ENCODE results near the gene NAGK. TPM values are rescaled to one million over a fixed set of nuclear protein-coding genes. Genes with fewer than 3 reads are reported as not detected.

The NAGK gene
- polyA plus RNA-seq, 3 donors: 546 to 789 (median 690) TPM

DNA sequence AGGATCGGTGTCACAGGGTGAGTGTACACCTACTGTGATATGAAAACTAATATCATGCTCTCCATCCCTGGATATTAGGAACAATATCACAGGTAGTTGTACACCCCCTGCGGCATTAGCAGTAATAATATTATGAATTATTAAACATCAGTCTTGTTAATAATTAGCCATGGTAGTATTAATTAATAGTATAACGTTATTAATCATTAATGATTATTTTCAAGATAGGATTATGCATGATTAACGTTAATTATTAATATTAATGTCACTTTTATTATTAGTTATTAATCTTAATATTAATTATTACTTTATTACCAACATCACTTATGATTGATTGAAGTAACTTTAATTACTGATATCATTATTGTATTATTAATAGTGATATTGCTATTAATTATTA lies 26.2 kb upstream of the NAGK start:
- intact Hi-C loops (cut with micrococcal nuclease): no loop called here
- TF ChIP-seq, protein P1, sequence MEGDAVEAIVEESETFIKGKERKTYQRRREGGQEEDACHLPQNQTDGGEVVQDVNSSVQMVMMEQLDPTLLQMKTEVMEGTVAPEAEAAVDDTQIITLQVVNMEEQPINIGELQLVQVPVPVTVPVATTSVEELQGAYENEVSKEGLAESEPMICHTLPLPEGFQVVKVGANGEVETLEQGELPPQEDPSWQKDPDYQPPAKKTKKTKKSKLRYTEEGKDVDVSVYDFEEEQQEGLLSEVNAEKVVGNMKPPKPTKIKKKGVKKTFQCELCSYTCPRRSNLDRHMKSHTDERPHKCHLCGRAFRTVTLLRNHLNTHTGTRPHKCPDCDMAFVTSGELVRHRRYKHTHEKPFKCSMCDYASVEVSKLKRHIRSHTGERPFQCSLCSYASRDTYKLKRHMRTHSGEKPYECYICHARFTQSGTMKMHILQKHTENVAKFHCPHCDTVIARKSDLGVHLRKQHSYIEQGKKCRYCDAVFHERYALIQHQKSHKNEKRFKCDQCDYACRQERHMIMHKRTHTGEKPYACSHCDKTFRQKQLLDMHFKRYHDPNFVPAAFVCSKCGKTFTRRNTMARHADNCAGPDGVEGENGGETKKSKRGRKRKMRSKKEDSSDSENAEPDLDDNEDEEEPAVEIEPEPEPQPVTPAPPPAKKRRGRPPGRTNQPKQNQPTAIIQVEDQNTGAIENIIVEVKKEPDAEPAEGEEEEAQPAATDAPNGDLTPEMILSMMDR (IDR thresholded peaks at IDR 0.05): no peak
- H4K20me1 ChIP-seq (ENCODE audit: insufficient read depth, low read length): no peaks in the 10 kb centered on the region
- Mint-ChIP-seq H3K27ac (no peak overlapping the region), H3K9me3 (peaks cover 0 to 13% (median 1%) of the 10 kb centered on the region in 7 donors), H3K27me3 (ENCODE audit: low read depth in 3 of 3) (peaks cover 0 to 2% (median 1%) of the 10 kb centered on the region in 3 donors), H3K36me3 (no peaks in the 10 kb centered on the region), H3K4me1 (peaks cover 21% of the 10 kb centered on the region), H3K4me3 (no peak overlapping the region)
- no peak overlapping the region for H3K4me2 ChIP-seq (replicated peaks; ENCODE audit: extremely low read depth, low read length, poor library complexity, severe bottlenecking)
- H3K27ac ChIP-seq (ENCODE audit: low read depth in 1 of 2, low read length in 2 of 2): no peak overlapping the region
- no peak for DNase-seq
- H3K27me3 ChIP-seq (ENCODE audit: control insufficient read depth in 2 of 2, insufficient read depth in 2 of 2, low read length in 2 of 2): no peaks in the 10 kb centered on the region
- H2AFZ ChIP-seq (ENCODE audit: insufficient read depth, low read depth, low read length, poor library complexity, severe bottlenecking): no peak overlapping the region
- no peak overlapping the region for H3K9ac ChIP-seq (ENCODE audit: insufficient read depth, low read length, poor library complexity, severe bottlenecking)
- H3K9me3 ChIP-seq (replicated peaks in 1 of 2; ENCODE audit: control insufficient read depth in 1 of 2, insufficient read depth in 1 of 2, low read length in 2 of 2): no peaks in the 10 kb centered on the region
- no peak overlapping the region for H3K4me3 ChIP-seq (replicated peaks in 1 of 3; ENCODE audit: low read depth in 2 of 3, low read length in 3 of 3)
- WGBS (ENCODE audit: insufficient coverage): no CpG with 5 or more reads among the region's 4 CpGs
- H3K36me3 ChIP-seq (replicated peaks in 1 of 2; ENCODE audit: control insufficient read depth in 1 of 2, insufficient read depth in 2 of 2, low read length in 2 of 2): no peaks in the 10 kb centered on the region
- no peaks in the 10 kb centered on the region for H3K79me2 ChIP-seq (ENCODE audit: insufficient read depth, low read length)
- peaks cover 15 to 16% of the 10 kb centered on the region in 2 donors for H3K4me1 ChIP-seq (ENCODE audit: control insufficient read depth in 1 of 2, insufficient read depth in 2 of 2, low read length in 2 of 2)

DNA sequence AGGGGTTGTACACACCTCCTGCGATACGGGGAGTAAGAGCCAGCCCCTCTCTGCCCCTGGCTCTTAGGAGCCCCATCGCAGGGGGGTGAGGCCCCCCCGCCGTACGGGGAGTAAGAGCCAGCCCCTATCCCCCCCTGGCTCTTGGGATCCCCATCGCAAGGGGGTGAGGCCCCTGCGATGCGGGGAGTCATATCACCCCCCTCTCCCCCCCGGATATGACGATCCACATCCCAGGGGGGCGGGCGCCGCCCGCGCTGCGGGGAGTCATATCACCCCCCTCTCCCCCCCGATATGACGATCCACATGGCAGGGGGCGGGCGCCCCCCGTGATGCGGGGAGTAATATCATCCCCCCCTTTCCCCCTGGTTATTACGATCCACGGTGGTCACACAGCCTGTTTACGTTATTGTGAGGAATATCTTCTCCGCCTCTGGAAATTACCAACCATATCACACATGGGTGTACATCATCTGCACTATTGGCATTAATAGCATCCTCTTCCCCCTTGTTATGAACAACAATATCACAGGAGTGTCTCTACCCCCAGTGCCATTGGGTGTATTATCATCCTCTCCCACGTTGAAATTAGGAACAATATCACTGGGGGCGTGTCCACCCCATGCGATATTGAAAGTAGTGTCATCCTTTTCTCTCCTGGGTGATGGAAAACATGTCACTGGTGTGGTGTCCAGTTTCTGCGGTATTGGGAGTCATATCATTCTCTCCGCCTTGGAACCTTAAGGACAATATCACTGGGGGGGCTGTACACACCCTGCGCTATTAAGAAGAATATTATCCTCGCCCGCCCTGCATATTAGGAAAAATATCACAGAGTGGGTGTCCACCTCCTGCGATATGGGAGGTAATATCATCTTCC lies 24.7 kb upstream of the NAGK start:
- WGBS (ENCODE audit: insufficient coverage): 79% methylated on average over 6 of the region's 36 CpGs
- H3K79me2 ChIP-seq (ENCODE audit: insufficient read depth, low read length): no peaks in the 10 kb centered on the region
- intact Hi-C loops (cut with micrococcal nuclease): no loop called here
- H2AFZ ChIP-seq (ENCODE audit: insufficient read depth, low read depth, low read length, poor library complexity, severe bottlenecking): no peak overlapping the region
- H3K36me3 ChIP-seq (replicated peaks in 1 of 2; ENCODE audit: control insufficient read depth in 1 of 2, insufficient read depth in 2 of 2, low read length in 2 of 2): no peaks in the 10 kb centered on the region
- Mint-ChIP-seq H3K36me3 (peaks cover 0 to 3% of the 10 kb centered on the region in 2 donors), H3K4me1 (peaks cover 15% of the 10 kb centered on the region), H3K4me3 (no peak overlapping the region), H3K9me3 (peaks cover 0 to 3% (median 0%) of the 10 kb centered on the region in 7 donors), H3K27ac (no peak overlapping the region), H3K27me3 (ENCODE audit: low read depth in 3 of 3) (no peaks in the 10 kb centered on the region)
- H4K20me1 ChIP-seq (ENCODE audit: insufficient read depth, low read length): no peaks in the 10 kb centered on the region
- H3K27me3 ChIP-seq (ENCODE audit: control insufficient read depth in 2 of 2, insufficient read depth in 2 of 2, low read length in 2 of 2): no peaks in the 10 kb centered on the region
- no peak overlapping the region for H3K27ac ChIP-seq (ENCODE audit: low read depth in 1 of 2, low read length in 2 of 2)
- H3K4me3 ChIP-seq (replicated peaks in 1 of 3; ENCODE audit: low read depth in 2 of 3, low read length in 3 of 3): no peak overlapping the region
- no peak for DNase-seq
- H3K4me1 ChIP-seq (ENCODE audit: control insufficient read depth in 1 of 2, insufficient read depth in 2 of 2, low read length in 2 of 2): peaks cover 15 to 16% of the 10 kb centered on the region in 2 donors
- H3K9me3 ChIP-seq (replicated peaks in 1 of 2; ENCODE audit: control insufficient read depth in 1 of 2, insufficient read depth in 1 of 2, low read length in 2 of 2): no peaks in the 10 kb centered on the region
- H3K4me2 ChIP-seq (replicated peaks; ENCODE audit: extremely low read depth, low read length, poor library complexity, severe bottlenecking): no peak overlapping the region
- no peak overlapping the region for H3K9ac ChIP-seq (ENCODE audit: insufficient read depth, low read length, poor library complexity, severe bottlenecking)
- TF ChIP-seq, protein P1 (IDR thresholded peaks at IDR 0.05): no peak
